HCT116 (cell line): ENCODE measurements around the gene CYRIA. TPM values are rescaled to one million over a fixed set of nuclear protein-coding genes. Genes with fewer than 3 reads are reported as not detected.

Experiments used
- ATAC-seq: fragments of 200-7000 bp; cut with Tn5 transposase; 2 replicates; pipeline ENCODE4 v1.9.1; 2020; ENCODE audit warnings: mild to moderate bottlenecking, moderate library complexity
- BruUV-seq: library from RNA; stranded (reverse); fragments of 400-500 nt; replicated peaks from 2 replicates; lab custom pipeline; 2021; lab: Mats Ljungman, UMichigan
- CTCF ChIA-PET: fragments of 300-600 bp; sonication (Branson Sonifier 250); formaldehyde crosslinking; loops from one replicate; lab custom pipeline; 2021; ENCODE audit warnings: antibody characterized with exemption; lab: Charles Lee
- POLR2A ChIA-PET: fragments of 300-600, 350-600 bp; sonication (Branson Sonifier 250); formaldehyde crosslinking; loops from one replicate; lab custom pipeline; 2021; ENCODE audit warnings: antibody characterized with exemption; lab: Charles Lee
- RAD21 ChIA-PET, 2 experiments: fragments of 300-600 bp; sonication (Branson Sonifier 250); formaldehyde crosslinking; loops; one replicate each; lab custom pipeline; 2023; ENCODE audit warnings: low total read pairs in 2 of 2; ENCODE audit not compliant: uncharacterized antibody in 2 of 2, unreplicated experiment in 2 of 2, low non-redundant PET in 1 of 2; lab: Charles Lee
- DNase-seq: peaks from one replicate; pipeline ENCODE4 v3.0.0-alpha.2; 2010; ENCODE audit warnings: low read depth, low spot score
- H2AFZ ChIP-seq: fragments of 200-600 bp; shearing (Covaris generic), sonication (generic); 2 replicates; pipeline ENCODE4 v1.6.1; 2017; ENCODE audit warnings: low read depth, mixed run types, mixed read lengths, antibody characterized with exemption, low read length; ENCODE audit not compliant: poor library complexity, severe bottlenecking
- H3K27ac ChIP-seq: 2 replicates; pipeline ENCODE4 v1.5.1; 2012; ENCODE audit warnings: low read depth, low read length
- H3K27me3 ChIP-seq: fragments of 200-600 bp; sonication (generic); 2 replicates; pipeline ENCODE4 v1.6.1; 2016; ENCODE audit warnings: mixed run types, low read length, mixed read lengths; ENCODE audit not compliant: insufficient read depth
- H3K36me3 ChIP-seq, 2 experiments: fragments of 200-500 bp in 1 of 2; fragments of 200-600 bp in 1 of 2; sonication (Bioruptor generic) in 1 of 2; sonication (generic) in 1 of 2; 2 replicates each; pipeline versions ENCODE4 v1.5.1 to v1.6.1; 2014 to 2016; ENCODE audit warnings: low read length in 2 of 2, inconsistent platforms in 1 of 2, mixed read lengths in 1 of 2, mixed run types in 1 of 2; ENCODE audit not compliant: insufficient read depth in 2 of 2, control insufficient read depth in 1 of 2
- H3K4me1 ChIP-seq, 2 experiments: fragments of 200-600 bp in 1 of 2; sonication (generic) in 1 of 2; 2 replicates each; pipeline versions ENCODE4 v1.5.1 to v1.6.1; 2012 to 2017; ENCODE audit warnings: low read length in 2 of 2, inconsistent platforms in 1 of 2, mild to moderate bottlenecking in 1 of 2, mixed read lengths in 1 of 2, mixed run types in 1 of 2, moderate library complexity in 1 of 2; ENCODE audit not compliant: insufficient read depth in 2 of 2, control insufficient read depth in 1 of 2
- H3K4me2 ChIP-seq: fragments of 200-600 bp; sonication (generic); 2 replicates; pipeline ENCODE4 v1.6.1; 2017; ENCODE audit warnings: mixed run types, low read length, mixed read lengths
- H3K4me3 ChIP-seq, 2 experiments: fragments of 200-600 bp in 1 of 2; sonication (generic) in 1 of 2; replicated peaks in 1 of 2; 2 replicates each; pipeline ENCODE4 v1.5.1; 2011 to 2016; ENCODE audit warnings: low read length in 2 of 2, control low read depth in 1 of 2, low read depth in 1 of 2, mild to moderate bottlenecking in 1 of 2, mixed read lengths in 1 of 2, mixed run types in 1 of 2
- H3K79me2 ChIP-seq: fragments of 200-600 bp; sonication (generic); 2 replicates; pipeline ENCODE4 v1.6.1; 2017; ENCODE audit warnings: mild to moderate bottlenecking, mixed run types, low read length, moderate library complexity, mixed read lengths; ENCODE audit not compliant: insufficient read depth
- H3K9ac ChIP-seq: fragments of 200-600 bp; sonication (generic); 2 replicates; pipeline ENCODE4 v1.6.1; 2016; ENCODE audit warnings: low read length, mixed read lengths
- H3K9me2 ChIP-seq: fragments of 200-600 bp; sonication (generic), shearing (Covaris generic); 2 replicates; pipeline ENCODE4 v1.6.1; 2017; ENCODE audit warnings: mixed run types, mild to moderate bottlenecking, moderate library complexity; ENCODE audit not compliant: insufficient read depth
- H3K9me3 ChIP-seq, 2 experiments: fragments of 200-500 bp in 1 of 2; fragments of 200-600 bp in 1 of 2; sonication (Bioruptor generic) in 1 of 2; sonication (generic) in 1 of 2; 2 replicates each; pipeline ENCODE4 v1.6.1; 2014 to 2017; ENCODE audit warnings: low read length in 2 of 2, mixed read lengths in 2 of 2, inconsistent platforms in 1 of 2, low read depth in 1 of 2, mild to moderate bottlenecking in 1 of 2, mixed run types in 1 of 2, moderate library complexity in 1 of 2; ENCODE audit not compliant: control insufficient read depth in 1 of 2, insufficient read depth in 1 of 2
- H4K20me1 ChIP-seq: fragments of 200-600 bp; sonication (generic), shearing (Covaris generic); 2 replicates; pipeline ENCODE4 v1.6.1; 2017; ENCODE audit warnings: mixed run types, mild to moderate bottlenecking, moderate library complexity; ENCODE audit not compliant: insufficient read depth
- CBX3 ChIP-seq: IDR thresholded peaks from 2 replicates; pipeline ENCODE4 v1.6.1; 2012; ENCODE audit warnings: low read depth
- EGR1 ChIP-seq: IDR thresholded peaks from 2 replicates; pipeline ENCODE4 v1.6.1; 2012; ENCODE audit warnings: low read depth
- ELF1 ChIP-seq: IDR thresholded peaks from 2 replicates; pipeline ENCODE4 v1.6.1; 2012; ENCODE audit warnings: low read depth, borderline replicate concordance
- EZH2 ChIP-seq: fragments of 200-600 bp; sonication (generic); IDR thresholded peaks from 2 replicates; pipeline ENCODE4 v1.6.1; 2017; ENCODE audit warnings: antibody characterized with exemption, mixed run types
- EZH2phosphoT487 ChIP-seq: fragments of 200-600 bp; IDR thresholded peaks from 2 replicates; pipeline ENCODE4 v1.6.1; 2018; ENCODE audit warnings: antibody characterized with exemption, borderline replicate concordance
- FOSL1 ChIP-seq: IDR thresholded peaks from 2 replicates; pipeline ENCODE4 v1.6.1; 2012; ENCODE audit warnings: low read depth
- JUND ChIP-seq: IDR thresholded peaks from 2 replicates; pipeline ENCODE4 v1.6.1; 2012
- MAX ChIP-seq: IDR thresholded peaks from 2 replicates; pipeline ENCODE4 v1.6.1; 2012
- POLR2A ChIP-seq: IDR thresholded peaks from 2 replicates; pipeline ENCODE4 v1.7.0; 2011; ENCODE audit warnings: borderline replicate concordance; ENCODE audit not compliant: insufficient read depth, insufficient read length; ENCODE audit errors: extremely low read depth
- SRF ChIP-seq: IDR thresholded peaks from 2 replicates; pipeline ENCODE4 v1.6.1; 2012; ENCODE audit warnings: low read depth
- TCF7L2 ChIP-seq: IDR thresholded peaks from 2 replicates; pipeline ENCODE4 v1.7.0; 2011; ENCODE audit warnings: borderline replicate concordance, inconsistent platforms; ENCODE audit not compliant: insufficient read depth, insufficient read length; ENCODE audit errors: extremely low read depth
- YY1 ChIP-seq: IDR thresholded peaks from 2 replicates; pipeline ENCODE4 v1.6.1; 2011; ENCODE audit warnings: low read length, low read depth, moderate library complexity, mild to moderate bottlenecking; ENCODE audit not compliant: insufficient replicate concordance; ENCODE audit errors: extremely low read depth
- ZNF274 ChIP-seq: fragments of 200-500 bp; sonication (Bioruptor generic); IDR thresholded peaks from 2 replicates; pipeline ENCODE4 v1.6.1; 2014; ENCODE audit warnings: mild to moderate bottlenecking, low read depth, low read length, inconsistent platforms
- intact Hi-C: fragments of 100-400 bp; cut with micrococcal nuclease; formaldehyde crosslinking; loops from 2 replicates; pipeline ENCODE4 v1.10.0; 2022
- total RNA-seq: library from RNA; stranded (reverse); gene quantifications from one replicate; pipeline ENCODE4 v1.2.1, GENCODE V29; 2021; ENCODE audit not compliant: unreplicated experiment
- TF ChIP-seq, protein P1 (sequence below): IDR thresholded peaks from 2 replicates; pipeline ENCODE4 v1.6.1; 2011; ENCODE audit warnings: mild to moderate bottlenecking, low read length, moderate library complexity; ENCODE audit not compliant: insufficient replicate concordance; ENCODE audit errors: extremely low read depth
- TF ChIP-seq, protein P2 (sequence below), 3 experiments: fragments of 200-600 bp in 1 of 3; sonication (generic) in 1 of 3; IDR thresholded peaks in 2 of 3; conservative IDR thresholded peaks in 1 of 3; 2 replicates each; pipeline ENCODE4 v1.5.1; 2012 to 2017; ENCODE audit warnings: low read depth in 2 of 3, low read length in 2 of 3, antibody characterized with exemption in 1 of 3, borderline replicate concordance in 1 of 3, control low read depth in 1 of 3, mild to moderate bottlenecking in 1 of 3, mixed read lengths in 1 of 3, mixed run types in 1 of 3, moderate library complexity in 1 of 3; ENCODE audit not compliant: insufficient read depth in 1 of 3

The CYRIA gene
- total RNA-seq, 1 experiment from 2014 or later: 0.44 TPM

- Histone ChIP-seq H3K4me1 (no peaks in the 10 kb centered on the region), H3K9ac (no peak overlapping the region), H2AFZ (no peak overlapping the region), H3K27ac (no peak overlapping the region), H3K9me3 (no peaks in the 10 kb centered on the region), H4K20me1 (no peaks in the 10 kb centered on the region), H3K9me2 (no peaks in the 10 kb centered on the region), H3K4me3 (no peak overlapping the region), H3K79me2 (no peaks in the 10 kb centered on the region), H3K27me3 (peaks cover 36% of the 10 kb centered on the region), H3K36me3 (no peaks in the 10 kb centered on the region), H3K4me2 (no peak overlapping the region)
- TF ChIP-seq MAX (no peak), POLR2A (no peak), TCF7L2 (no peak), ELF1 (no peak), EZH2phosphoT487 (no peak), ZNF274 (no peak), EZH2 (no peak), FOSL1 (no peak), SRF (no peak), EGR1 (no peak), CBX3 (no peak), YY1 (no peak), JUND (no peak)
- TF ChIP-seq, protein P1, sequence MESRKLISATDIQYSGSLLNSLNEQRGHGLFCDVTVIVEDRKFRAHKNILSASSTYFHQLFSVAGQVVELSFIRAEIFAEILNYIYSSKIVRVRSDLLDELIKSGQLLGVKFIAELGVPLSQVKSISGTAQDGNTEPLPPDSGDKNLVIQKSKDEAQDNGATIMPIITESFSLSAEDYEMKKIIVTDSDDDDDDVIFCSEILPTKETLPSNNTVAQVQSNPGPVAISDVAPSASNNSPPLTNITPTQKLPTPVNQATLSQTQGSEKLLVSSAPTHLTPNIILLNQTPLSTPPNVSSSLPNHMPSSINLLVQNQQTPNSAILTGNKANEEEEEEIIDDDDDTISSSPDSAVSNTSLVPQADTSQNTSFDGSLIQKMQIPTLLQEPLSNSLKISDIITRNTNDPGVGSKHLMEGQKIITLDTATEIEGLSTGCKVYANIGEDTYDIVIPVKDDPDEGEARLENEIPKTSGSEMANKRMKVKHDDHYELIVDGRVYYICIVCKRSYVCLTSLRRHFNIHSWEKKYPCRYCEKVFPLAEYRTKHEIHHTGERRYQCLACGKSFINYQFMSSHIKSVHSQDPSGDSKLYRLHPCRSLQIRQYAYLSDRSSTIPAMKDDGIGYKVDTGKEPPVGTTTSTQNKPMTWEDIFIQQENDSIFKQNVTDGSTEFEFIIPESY: no peak
- TF ChIP-seq, protein P2, sequence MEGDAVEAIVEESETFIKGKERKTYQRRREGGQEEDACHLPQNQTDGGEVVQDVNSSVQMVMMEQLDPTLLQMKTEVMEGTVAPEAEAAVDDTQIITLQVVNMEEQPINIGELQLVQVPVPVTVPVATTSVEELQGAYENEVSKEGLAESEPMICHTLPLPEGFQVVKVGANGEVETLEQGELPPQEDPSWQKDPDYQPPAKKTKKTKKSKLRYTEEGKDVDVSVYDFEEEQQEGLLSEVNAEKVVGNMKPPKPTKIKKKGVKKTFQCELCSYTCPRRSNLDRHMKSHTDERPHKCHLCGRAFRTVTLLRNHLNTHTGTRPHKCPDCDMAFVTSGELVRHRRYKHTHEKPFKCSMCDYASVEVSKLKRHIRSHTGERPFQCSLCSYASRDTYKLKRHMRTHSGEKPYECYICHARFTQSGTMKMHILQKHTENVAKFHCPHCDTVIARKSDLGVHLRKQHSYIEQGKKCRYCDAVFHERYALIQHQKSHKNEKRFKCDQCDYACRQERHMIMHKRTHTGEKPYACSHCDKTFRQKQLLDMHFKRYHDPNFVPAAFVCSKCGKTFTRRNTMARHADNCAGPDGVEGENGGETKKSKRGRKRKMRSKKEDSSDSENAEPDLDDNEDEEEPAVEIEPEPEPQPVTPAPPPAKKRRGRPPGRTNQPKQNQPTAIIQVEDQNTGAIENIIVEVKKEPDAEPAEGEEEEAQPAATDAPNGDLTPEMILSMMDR (IDR thresholded peaks at IDR 0.05 in 2 of 3, conservative IDR thresholded peaks at IDR 0.05 in 1 of 3; ENCODE audit: borderline replicate concordance in 1 of 3, insufficient read depth in 1 of 3, low read depth in 2 of 3, low read length in 2 of 3): no peak
- ATAC-seq: no peak
- ChIA-PET CTCF (interaction anchor here (1.2 kb wide), 2 partner anchors 20 to 25 kb away, joined by 3 read pairs; no protein-coding TSS in a partner anchor), RAD21 (no interaction called here), POLR2A (no interaction called here)
- intact Hi-C loops: no loop called here
- no TSS peak for BruUV-seq
- DNase-seq: no peak
Observed at GRCh38 chr2:16633621-16634430, 31.8 kb downstream of the CYRIA start.
